SU-DHL-6 (cell line): ENCODE data around the gene PYCARD.

Experiments
- H2AFZ ChIP-seq: fragments of 200-600 bp; sonication (generic); 2 replicates; pipeline ENCODE4 v1.6.1; 2014; ENCODE audit warnings: low read depth, mild to moderate bottlenecking, moderate library complexity, mixed read lengths, antibody characterized with exemption, low read length; ENCODE audit not compliant: severe bottlenecking
- H3F3A ChIP-seq: fragments of 200-600 bp; shearing (Covaris generic); 2 replicates; pipeline ENCODE4 v1.6.0; 2016; ENCODE audit warnings: antibody characterized with exemption, mild to moderate bottlenecking; ENCODE audit not compliant: insufficient read depth
- H3K27ac ChIP-seq: fragments of 200-600 bp; sonication (generic); 2 replicates; pipeline ENCODE4 v1.5.1; 2016; ENCODE audit warnings: low read depth, mild to moderate bottlenecking, low read length, moderate library complexity, mixed read lengths
- H3K27me3 ChIP-seq: fragments of 200-600 bp; sonication (generic), shearing (Covaris generic); 2 replicates; pipeline ENCODE4 v1.6.0; 2014; ENCODE audit warnings: mild to moderate bottlenecking, low read length
- H3K36me3 ChIP-seq: fragments of 200-600 bp; sonication (generic); 2 replicates; pipeline ENCODE4 v1.6.1; 2014; ENCODE audit warnings: mild to moderate bottlenecking, low read length, mixed read lengths
- H3K4me2 ChIP-seq: fragments of 300-600, 200-600 bp; shearing (Covaris generic), sonication (generic); 2 replicates; pipeline ENCODE4 v1.6.0; 2014; ENCODE audit warnings: low read length, low read depth, mild to moderate bottlenecking; ENCODE audit not compliant: poor library complexity, severe bottlenecking
- H3K4me3 ChIP-seq: fragments of 200-600 bp; sonication (generic); 2 replicates; pipeline ENCODE4 v1.5.1; 2014; ENCODE audit warnings: antibody characterized with exemption, low read length, mild to moderate bottlenecking, mixed read lengths; ENCODE audit not compliant: insufficient read depth, poor library complexity, severe bottlenecking
- H3K79me2 ChIP-seq: fragments of 200-600 bp; sonication (generic); 2 replicates; pipeline ENCODE4 v1.6.1; 2014; ENCODE audit warnings: mild to moderate bottlenecking, low read length, moderate library complexity; ENCODE audit not compliant: insufficient read depth
- H3K9ac ChIP-seq: fragments of 200-600 bp; sonication (generic); 2 replicates; pipeline ENCODE4 v1.7.0; 2014; ENCODE audit warnings: mild to moderate bottlenecking, low read length
- H3K9me2 ChIP-seq: fragments of 200-600 bp; sonication (generic); replicated peaks from 2 replicates; pipeline ENCODE4 v1.6.1; 2014; ENCODE audit warnings: low read length; ENCODE audit not compliant: insufficient read depth
- H3K9me3 ChIP-seq: fragments of 200-600 bp; sonication (generic); 2 replicates; pipeline ENCODE4 v1.6.1; 2014; ENCODE audit warnings: low read length, mixed read lengths; ENCODE audit not compliant: insufficient read depth
- H4K20me1 ChIP-seq: fragments of 200-600 bp; sonication (generic); 2 replicates; pipeline ENCODE4 v1.6.1; 2014; ENCODE audit warnings: low read depth, mild to moderate bottlenecking, antibody characterized with exemption, low read length, moderate library complexity, mixed read lengths
- CTCF ChIP-seq: fragments of 200-600 bp; sonication (generic); IDR thresholded peaks from one replicate; pipeline ENCODE4 v1.5.1; 2017; ENCODE audit warnings: antibody characterized with exemption, mild to moderate bottlenecking, low read length, moderate library complexity; ENCODE audit not compliant: insufficient read depth, poor library complexity, severe bottlenecking
- EZH2phosphoT487 ChIP-seq: fragments of 200-600 bp; sonication (generic), shearing (Covaris generic); conservative IDR thresholded peaks from 2 replicates; pipeline ENCODE4 v1.6.1; 2018; ENCODE audit warnings: mild to moderate bottlenecking, antibody characterized with exemption, low read length, moderate library complexity, mixed read lengths

Gene PYCARD

GRCh38 chr16:31193874-31194273, 8.7 kb downstream of the PYCARD start:
- Histone ChIP-seq H3K9me3 (no peaks in the 10 kb centered on the region), H3K27ac (no peak overlapping the region), H3K79me2 (peaks cover 9% of the 10 kb centered on the region), H3F3A (peaks cover 79% of the 10 kb centered on the region), H3K36me3 (peaks cover 52% of the 10 kb centered on the region), H3K4me2 (no peak overlapping the region), H4K20me1 (peaks cover 37% of the 10 kb centered on the region; the same call in 1 of the 2 replicates), H2AFZ (no peak overlapping the region), H3K27me3 (no peaks in the 10 kb centered on the region), H3K9me2 (no peaks in the 10 kb centered on the region), H3K4me3 (no peak overlapping the region), H3K9ac (no peak overlapping the region)
- TF ChIP-seq CTCF (no peak), EZH2phosphoT487 (no peak)

- Histone ChIP-seq H3K4me2 (no peak overlapping the region), H3K27me3 (no peaks in the 10 kb centered on the region), H3K9me3 (no peaks in the 10 kb centered on the region), H3K27ac (no peak overlapping the region), H3K36me3 (peaks cover 60% of the 10 kb centered on the region), H2AFZ (no peak overlapping the region), H3K9me2 (no peaks in the 10 kb centered on the region), H3F3A (peaks cover 79% of the 10 kb centered on the region), H4K20me1 (peaks cover 45% of the 10 kb centered on the region; the same call in 1 of the 2 replicates), H3K4me3 (no peak overlapping the region), H3K79me2 (peaks cover 17% of the 10 kb centered on the region), H3K9ac (no peak overlapping the region)
- no peak for TF ChIP-seq EZH2phosphoT487
- TF ChIP-seq CTCF = no peak
Measured at GRCh38 chr16:31192856-31193642, 9.5 kb downstream of the PYCARD start.

GRCh38 chr16:31191697-31192428, 10.7 kb downstream of the PYCARD start:
- no peak overlapping the region for H3K9ac ChIP-seq
- TF ChIP-seq EZH2phosphoT487 = no peak
- TF ChIP-seq CTCF = no peak
- peaks cover 71% of the 10 kb centered on the region for H3F3A ChIP-seq
- peaks cover 72% of the 10 kb centered on the region for H3K36me3 ChIP-seq
- H3K9me2 ChIP-seq = no peaks in the 10 kb centered on the region
- no peaks in the 10 kb centered on the region for H3K9me3 ChIP-seq
- no peak overlapping the region for H3K4me3 ChIP-seq
- H3K27ac ChIP-seq = no peak overlapping the region
- H2AFZ ChIP-seq = no peak overlapping the region
- peaks cover 29% of the 10 kb centered on the region for H3K79me2 ChIP-seq
- no peaks in the 10 kb centered on the region for H3K27me3 ChIP-seq
- H3K4me2 ChIP-seq = no peak overlapping the region
- H4K20me1 ChIP-seq = peaks cover 54% of the 10 kb centered on the region
